Measurements from ENCODE around the gene PKD2L1. TPM values are rescaled to one million over a fixed set of nuclear protein-coding genes. Genes with fewer than 3 reads are reported as not detected.
A peak's percentile ranks its signal among the peaks of the same experiment; 100 is the strongest.

The PKD2L1 gene
- total and polyA plus RNA-seq, 7 donors, result 0.31 to 4.2 (median 0.60) TPM; not detected in 4

- Histone ChIP-seq H3K4me1 (peaks cover 0 to 20% (median 19%) of the 10 kb centered on the region in 4 donors), H3K27ac (peak within 1 kb of the TSS; percentile 76 to 90 (median 84)), H3K36me3 (no peaks in the 10 kb centered on the region), H3K4me3 (peak within 1 kb of the TSS; percentile 51 to 98 (median 83)), H3K9me3 (no peaks in the 10 kb centered on the region), H3K27me3 (no peaks in the 10 kb centered on the region)
- 2 to 3% methylated on average over 49 of the region's 49 CpGs for WGBS, 2 donors
- intact Hi-C loops (cut with DNase I), result loop anchor here (2.0 to 5.0 kb wide), 3 partner anchors 19 to 80 kb away; partner anchors contain the start of genes BLOC1S2, CHUK and ERLIN1
- TF ChIP-seq CTCF (IDR thresholded peaks at IDR 0.05) (no peak), EP300 (IDR thresholded peaks at IDR 0.05) (peak in 1 of 4 donors; percentile 33), POLR2AphosphoS5 (IDR thresholded peaks at IDR 0.05) (peak; percentile 83 to 91 (median 88)), POLR2A (IDR thresholded peaks at IDR 0.05) (peak in 1 of 2 donors; percentile 56)
- peak; percentile 94 for DNase-seq
Observed at GRCh38 chr10:100267239-100268104, 62.6 kb downstream of the PKD2L1 start, which contains the start of gene CWF19L1. Gene CWF19L1 (minus strand): TSS chr10:100267638. CDS start chr10:100267593, 45 bp downstream.

GRCh38 chr10:100265821-100266485 is 64.1 kb downstream of the PKD2L1 start:
- Histone ChIP-seq H3K27me3 (no peaks in the 10 kb centered on the region), H3K9me3 (no peaks in the 10 kb centered on the region), H3K27ac (no peak overlapping the region), H3K4me3 (peak overlapping the region in 3 of 4 donors; percentile 77 to 98 (median 89)), H3K36me3 (peaks cover 0 to 7% (median 0%) of the 10 kb centered on the region in 4 donors), H3K4me1 (peaks cover 0 to 20% (median 19%) of the 10 kb centered on the region in 4 donors)
- TF ChIP-seq EP300 (IDR thresholded peaks at IDR 0.05), result no peak
- DNase-seq, result no peak
- intact Hi-C loops (cut with DNase I), result loop anchor here (2.0 to 5.0 kb wide), 3 partner anchors 21 to 79 kb away; partner anchors contain the start of genes BLOC1S2, CHUK and ERLIN1
- 93 to 94% methylated on average over 15 of the region's 15 CpGs for WGBS, 2 donors

GRCh38 chr10:100254191-100254590 is 75.8 kb downstream of the PKD2L1 start:
- H3K9me3 ChIP-seq, result no peaks in the 10 kb centered on the region
- H3K4me3 ChIP-seq, result no peak overlapping the region
- no peaks in the 10 kb centered on the region for H3K27me3 ChIP-seq
- no peak for DNase-seq
- intact Hi-C loops (cut with DNase I), result no loop called here
- peaks cover 11 to 96% (median 33%) of the 10 kb centered on the region in 4 donors for H3K36me3 ChIP-seq
- H3K4me1 ChIP-seq, result no peaks in the 10 kb centered on the region
- H3K27ac ChIP-seq, result no peak overlapping the region
- WGBS, 2 donors, result 95 to 96% methylated on average over 3 of the region's 3 CpGs
- TF ChIP-seq EP300 (IDR thresholded peaks at IDR 0.05), result no peak
- no peak for TF ChIP-seq CTCF (IDR thresholded peaks at IDR 0.05)
- no peak for TF ChIP-seq POLR2AphosphoS5 (IDR thresholded peaks at IDR 0.05)
- TF ChIP-seq POLR2A (IDR thresholded peaks at IDR 0.05), result no peak

GRCh38 chr10:100253041-100253440 is 77.0 kb downstream of the PKD2L1 start:
- H3K9me3 ChIP-seq, result no peaks in the 10 kb centered on the region
- DNase-seq, result no peak
- 93 to 96% methylated on average over 5 of the region's 5 CpGs for WGBS, 2 donors
- intact Hi-C loops (cut with DNase I), result no loop called here
- H3K36me3 ChIP-seq, result peaks cover 15 to 96% (median 42%) of the 10 kb centered on the region in 4 donors
- TF ChIP-seq POLR2AphosphoS5 (IDR thresholded peaks at IDR 0.05), result no peak
- no peak for TF ChIP-seq POLR2A (IDR thresholded peaks at IDR 0.05)
- no peak for TF ChIP-seq EP300 (IDR thresholded peaks at IDR 0.05)
- TF ChIP-seq CTCF (IDR thresholded peaks at IDR 0.05), result no peak
- no peak overlapping the region for H3K27ac ChIP-seq
- no peaks in the 10 kb centered on the region for H3K27me3 ChIP-seq
- no peak overlapping the region for H3K4me3 ChIP-seq
- H3K4me1 ChIP-seq, result no peaks in the 10 kb centered on the region

GRCh38 chr10:100248820-100249219 is 81.2 kb downstream of the PKD2L1 start:
- Histone ChIP-seq H3K27ac (no peak overlapping the region), H3K27me3 (no peaks in the 10 kb centered on the region), H3K36me3 (peaks cover 14 to 100% (median 45%) of the 10 kb centered on the region in 4 donors), H3K9me3 (no peaks in the 10 kb centered on the region), H3K4me3 (no peak overlapping the region), H3K4me1 (no peaks in the 10 kb centered on the region)
- no peak for DNase-seq
- TF ChIP-seq EP300 (IDR thresholded peaks at IDR 0.05) (no peak), CTCF (IDR thresholded peaks at IDR 0.05) (no peak), POLR2AphosphoS5 (IDR thresholded peaks at IDR 0.05) (no peak), POLR2A (IDR thresholded peaks at IDR 0.05) (no peak)
- intact Hi-C loops (cut with DNase I), result no loop called here
- 96 to 97% methylated on average over 7 of the region's 7 CpGs for WGBS, 2 donors

All from sigmoid colon (tissue), 7 donors.